Activated CD8-positive, alpha-beta T cell treated with anti-CD3 and anti-CD28 coated beads for 36 hours (primary cell): Measurements from ENCODE around the gene CGB7. TPM values are rescaled to one million over a fixed set of nuclear protein-coding genes. Genes with fewer than 3 reads are reported as not detected.

ENCODE experiments used
- ATAC-seq: fragments of 200-7000 bp; cut with Tn5 transposase; one replicate; pipeline ENCODE4 v1.10.0; 2021; ENCODE audit warnings: mild to moderate bottlenecking, moderate library complexity
- CTCF ChIA-PET: fragments of 350-600 bp; sonication (Branson Sonifier 250); formaldehyde crosslinking; loops from one replicate; lab custom pipeline; 2021; ENCODE audit warnings: antibody characterized with exemption; lab: Charles Lee
- POLR2A ChIA-PET: fragments of 350-600 bp; sonication (Branson Sonifier 250); formaldehyde crosslinking; loops from one replicate; lab custom pipeline; 2021; ENCODE audit warnings: antibody characterized with exemption; lab: Charles Lee
- DNase-seq: peaks from one replicate; pipeline ENCODE4 v3.0.0-alpha.2; 2020
- H3K27ac Mint-ChIP-seq: one replicate; pipeline ENCODE4 v1.8.0; 2021; ENCODE audit warnings: mild to moderate bottlenecking, mixed read lengths
- H3K27me3 Mint-ChIP-seq: one replicate; pipeline ENCODE4 v1.8.0; 2021; ENCODE audit warnings: mixed read lengths
- H3K36me3 Mint-ChIP-seq: one replicate; pipeline ENCODE4 v1.8.0; 2021; ENCODE audit warnings: low read depth, mixed read lengths
- H3K4me1 Mint-ChIP-seq: one replicate; pipeline ENCODE4 v1.8.0; 2021; ENCODE audit warnings: low read depth, mixed read lengths
- H3K4me3 Mint-ChIP-seq: one replicate; pipeline ENCODE4 v1.8.0; 2021; ENCODE audit warnings: mild to moderate bottlenecking, moderate library complexity, mixed read lengths
- H3K9me3 Mint-ChIP-seq: one replicate; pipeline ENCODE4 v1.8.0; 2021; ENCODE audit warnings: mixed read lengths
- intact Hi-C: fragments of 100-400 bp; cut with micrococcal nuclease; formaldehyde crosslinking; loops from one replicate; pipeline ENCODE4 v1.10.0; 2022
- total RNA-seq, 2 experiments: library from RNA; stranded (reverse); gene quantifications; one replicate each; pipeline ENCODE4 v1.2.3, GENCODE V29; 2021
- TF ChIP-seq, protein P1 (sequence below): fragments of 200-600 bp; IDR thresholded peaks from one replicate; pipeline ENCODE4 v1.8.0; 2022; ENCODE audit warnings: antibody characterized with exemption, mild to moderate bottlenecking

The CGB7 gene
- total RNA-seq, 2 experiments from 2014 or later = not detected

DNA sequence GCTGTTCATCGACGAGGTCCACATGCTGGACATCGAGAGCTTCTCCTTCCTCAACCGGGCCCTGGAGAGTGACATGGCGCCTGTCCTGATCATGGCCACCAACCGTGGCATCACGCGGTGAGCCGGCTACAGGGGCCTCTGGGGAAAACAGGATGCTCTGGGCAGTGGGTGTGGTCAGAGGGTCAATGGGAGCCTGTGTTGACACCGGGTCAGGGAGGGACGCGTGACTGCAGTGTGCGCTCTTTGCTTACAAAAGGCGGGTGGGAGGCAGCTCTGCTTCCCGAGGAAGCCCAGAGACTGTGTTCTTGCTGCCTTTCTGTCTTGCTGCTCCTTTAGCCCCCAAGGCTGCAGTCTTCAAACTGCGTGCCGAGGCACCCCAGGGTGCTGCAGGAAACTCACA lies 46.4 kb downstream of the CGB7 start:
- POLR2A ChIA-PET = no interaction called here
- Mint-ChIP-seq H3K27ac (no peak overlapping the region), H3K36me3 (peaks cover 31% of the 10 kb centered on the region), H3K27me3 (no peaks in the 10 kb centered on the region), H3K4me1 (no peaks in the 10 kb centered on the region), H3K9me3 (no peaks in the 10 kb centered on the region), H3K4me3 (no peak overlapping the region)
- intact Hi-C loops = no loop called here
- ATAC-seq (no peak), DNase-seq (no peak)
- CTCF ChIA-PET = no interaction called here
- TF ChIP-seq, protein P1, sequence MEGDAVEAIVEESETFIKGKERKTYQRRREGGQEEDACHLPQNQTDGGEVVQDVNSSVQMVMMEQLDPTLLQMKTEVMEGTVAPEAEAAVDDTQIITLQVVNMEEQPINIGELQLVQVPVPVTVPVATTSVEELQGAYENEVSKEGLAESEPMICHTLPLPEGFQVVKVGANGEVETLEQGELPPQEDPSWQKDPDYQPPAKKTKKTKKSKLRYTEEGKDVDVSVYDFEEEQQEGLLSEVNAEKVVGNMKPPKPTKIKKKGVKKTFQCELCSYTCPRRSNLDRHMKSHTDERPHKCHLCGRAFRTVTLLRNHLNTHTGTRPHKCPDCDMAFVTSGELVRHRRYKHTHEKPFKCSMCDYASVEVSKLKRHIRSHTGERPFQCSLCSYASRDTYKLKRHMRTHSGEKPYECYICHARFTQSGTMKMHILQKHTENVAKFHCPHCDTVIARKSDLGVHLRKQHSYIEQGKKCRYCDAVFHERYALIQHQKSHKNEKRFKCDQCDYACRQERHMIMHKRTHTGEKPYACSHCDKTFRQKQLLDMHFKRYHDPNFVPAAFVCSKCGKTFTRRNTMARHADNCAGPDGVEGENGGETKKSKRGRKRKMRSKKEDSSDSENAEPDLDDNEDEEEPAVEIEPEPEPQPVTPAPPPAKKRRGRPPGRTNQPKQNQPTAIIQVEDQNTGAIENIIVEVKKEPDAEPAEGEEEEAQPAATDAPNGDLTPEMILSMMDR = no peak

GRCh38 chr19:49010453-49010852 lies 47.1 kb downstream of the CGB7 start:
- H3K27ac Mint-ChIP-seq = no peak overlapping the region
- POLR2A ChIA-PET = no interaction called here
- peaks cover 26% of the 10 kb centered on the region for H3K36me3 Mint-ChIP-seq
- ATAC-seq (no peak), DNase-seq (no peak)
- H3K27me3 Mint-ChIP-seq = no peaks in the 10 kb centered on the region
- H3K9me3 Mint-ChIP-seq = no peaks in the 10 kb centered on the region
- CTCF ChIA-PET = interaction anchor here (1.0 kb wide), 1 partner anchor 12 kb away, joined by 5 read pairs; no protein-coding TSS in a partner anchor
- no peak overlapping the region for H3K4me3 Mint-ChIP-seq
- H3K4me1 Mint-ChIP-seq = no peaks in the 10 kb centered on the region
- TF ChIP-seq, protein P1 = no peak
- intact Hi-C loops = no loop called here

GRCh38 chr19:49009828-49010227 lies 47.7 kb downstream of the CGB7 start:
- CTCF ChIA-PET = interaction anchor here (1.0 to 1.5 kb wide), 2 partner anchors 10 to 12 kb away, joined by 5 to 9 read pairs; no protein-coding TSS in a partner anchor
- H3K36me3 Mint-ChIP-seq = peaks cover 29% of the 10 kb centered on the region
- TF ChIP-seq, protein P1 = no peak

DNA sequence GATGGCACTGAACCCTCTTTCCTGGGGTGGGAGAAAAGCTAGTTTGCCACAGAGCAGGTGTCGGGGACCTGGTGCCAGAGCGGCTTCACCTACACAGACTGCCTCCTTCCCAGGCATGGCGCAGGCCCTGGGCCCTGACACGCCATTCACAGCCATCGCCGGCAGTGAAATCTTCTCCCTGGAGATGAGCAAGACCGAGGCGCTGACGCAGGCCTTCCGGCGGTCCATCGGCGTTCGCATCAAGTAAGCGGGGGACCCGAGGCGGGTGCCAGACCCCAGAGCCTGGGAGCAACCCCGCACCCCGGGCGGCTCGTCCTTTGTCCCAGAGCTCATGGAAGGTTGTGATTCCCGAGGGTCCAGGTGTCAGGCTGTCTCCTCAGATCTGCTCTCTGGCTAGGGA lies 50.6 kb downstream of the CGB7 start:
- POLR2A ChIA-PET = interaction anchor here (2.1 kb wide), 1 partner anchor 10 kb away, joined by 8 read pairs; the partner anchor contains the start of gene LHB
- CTCF ChIA-PET = interaction anchor here (1.3 to 2.2 kb wide), 3 partner anchors 14 to 108 kb away, joined by 5 to 7 read pairs (median 5); partner anchors contain the start of genes GYS1, LIN7B and RUVBL2
- DNase-seq (no peak), ATAC-seq (no peak)
- Mint-ChIP-seq H3K27me3 (no peaks in the 10 kb centered on the region), H3K9me3 (no peaks in the 10 kb centered on the region), H3K27ac (no peak overlapping the region), H3K4me1 (no peaks in the 10 kb centered on the region), H3K4me3 (no peak overlapping the region), H3K36me3 (peaks cover 33% of the 10 kb centered on the region)
- intact Hi-C loops = no loop called here
- TF ChIP-seq, protein P1 = no peak

More at GRCh38 chr19:49009828-49010227, 47.7 kb downstream of the CGB7 start:
- no peak for DNase-seq
- Mint-ChIP-seq H3K4me1 (no peaks in the 10 kb centered on the region), H3K4me3 (no peak overlapping the region), H3K27ac (no peak overlapping the region), H3K9me3 (no peaks in the 10 kb centered on the region), H3K27me3 (no peaks in the 10 kb centered on the region)
- intact Hi-C loops = no loop called here
- ATAC-seq = no peak
- POLR2A ChIA-PET = no interaction called here

- CTCF ChIA-PET = interaction anchor here (1.8 to 2.2 kb wide), 2 partner anchors 12 to 35 kb away, joined by 6 to 7 read pairs; partner anchors contain the start of genes GYS1 and RUVBL2
- POLR2A ChIA-PET = interaction anchor here (1.3 to 2.1 kb wide), 2 partner anchors 11 to 12 kb away, joined by 4 to 8 read pairs; partner anchors contain the start of genes LHB and RUVBL2
- H3K4me3 Mint-ChIP-seq = no peak overlapping the region
- H3K9me3 Mint-ChIP-seq = no peaks in the 10 kb centered on the region
- no peak for DNase-seq
- no peak for ATAC-seq
- H3K27me3 Mint-ChIP-seq = no peaks in the 10 kb centered on the region
- intact Hi-C loops = no loop called here
- TF ChIP-seq, protein P1 = no peak
- no peak overlapping the region for H3K27ac Mint-ChIP-seq
- peaks cover 25% of the 10 kb centered on the region for H3K36me3 Mint-ChIP-seq
- H3K4me1 Mint-ChIP-seq = no peaks in the 10 kb centered on the region
Measured at GRCh38 chr19:49004964-49005614, 52.5 kb downstream of the CGB7 start.
